HG03469 (cell line): ENCODE measurements around the gene TARS2.

Experiments used
- ATAC-seq: cut with Tn5 transposase; IDR thresholded peaks from one replicate; pipeline ENCODE4 v1.9.1; 2021; ENCODE audit warnings: mild to moderate bottlenecking, moderate library complexity, moderate number of reproducible peaks; ENCODE audit not compliant: unreplicated experiment

The TARS2 gene

DNA sequence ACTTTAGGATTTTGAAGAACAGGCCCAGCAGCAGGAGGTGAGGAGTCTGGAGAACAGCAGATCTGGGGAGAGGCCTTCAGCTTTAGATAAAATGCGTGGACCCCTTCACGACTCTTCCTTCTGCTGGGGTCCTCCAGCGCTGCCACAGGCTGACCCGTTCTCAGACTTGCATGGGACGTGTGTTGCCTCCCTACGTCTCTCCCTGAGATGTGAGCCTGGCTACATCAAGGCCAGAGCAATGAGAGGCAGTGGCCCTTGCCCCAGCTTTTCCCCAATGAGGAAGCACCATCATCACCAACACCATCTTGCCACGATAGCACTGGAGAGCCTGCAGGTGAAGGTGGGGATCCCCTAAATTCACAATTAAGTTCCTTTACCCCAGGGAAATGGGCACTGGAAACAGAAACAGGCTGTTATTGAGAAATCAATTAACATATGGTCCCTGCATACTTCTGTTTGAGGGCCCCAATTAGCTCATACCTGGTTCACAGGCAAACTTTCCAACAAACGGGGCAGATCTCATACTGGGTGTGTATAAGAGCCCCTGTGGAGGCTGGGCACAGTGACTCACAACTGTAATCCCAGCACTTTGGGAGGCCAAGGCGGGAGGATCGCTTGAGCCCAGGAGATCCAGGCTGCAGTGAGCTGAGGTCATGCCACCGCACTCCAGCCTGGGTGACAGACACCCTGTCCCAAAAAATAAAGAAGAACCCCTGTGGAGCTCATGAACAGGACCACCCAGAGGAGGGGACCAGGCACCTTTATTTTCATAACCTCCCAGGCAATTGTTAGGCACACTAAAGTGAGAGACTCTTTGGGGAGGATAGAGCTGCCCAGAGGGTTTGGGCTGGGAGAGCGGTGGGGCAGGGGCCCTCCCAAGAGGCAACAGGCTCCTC lies 49.9 kb downstream of the TARS2 start:
- ATAC-seq, result no peak

DNA sequence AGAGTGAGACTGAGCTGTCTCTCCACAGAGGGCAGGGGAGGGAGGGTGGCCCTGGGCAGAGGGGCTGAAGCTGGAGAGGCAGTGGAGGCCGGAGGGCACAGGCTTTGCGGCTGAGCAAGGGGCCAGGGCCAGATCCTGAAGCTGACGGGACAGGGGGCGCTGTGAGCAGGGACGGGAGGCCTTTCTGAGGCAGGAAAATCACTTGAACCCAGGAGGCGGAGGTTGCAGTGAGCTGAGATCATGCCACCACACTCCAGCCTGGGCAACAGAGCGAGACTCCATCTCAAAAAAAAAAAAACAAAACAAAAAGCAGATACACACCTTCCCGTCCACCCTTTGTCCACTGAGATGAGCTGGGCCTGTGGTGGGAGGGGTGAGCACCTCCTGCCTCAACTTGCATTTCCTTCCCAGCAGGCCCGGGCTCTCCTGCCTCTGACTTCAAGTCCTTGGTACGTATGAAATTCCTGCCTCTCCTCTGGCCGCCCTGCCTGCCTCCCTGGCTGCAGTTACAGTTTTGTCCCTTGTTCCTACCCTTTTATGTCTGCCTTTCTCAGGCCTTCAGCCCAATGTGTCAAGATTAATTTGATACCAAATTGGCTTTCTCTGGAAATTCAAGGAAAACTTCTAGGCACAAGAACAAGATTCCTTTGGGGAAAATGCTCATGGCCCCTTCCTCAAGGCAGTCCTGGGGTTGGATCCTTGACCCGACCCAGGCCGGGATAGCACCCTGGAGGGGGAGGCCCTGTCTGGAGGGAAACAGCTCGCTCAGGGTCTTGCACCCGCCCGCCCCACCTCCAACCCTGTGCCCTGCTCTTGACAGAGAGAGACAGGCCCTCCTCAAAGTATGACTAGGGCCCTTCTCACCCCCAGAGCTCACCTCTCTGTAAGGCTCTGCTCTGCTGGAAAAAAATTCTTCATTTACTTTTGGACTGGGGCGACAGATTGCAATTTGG lies 50.8 kb downstream of the TARS2 start:
- ATAC-seq, result no peak

DNA sequence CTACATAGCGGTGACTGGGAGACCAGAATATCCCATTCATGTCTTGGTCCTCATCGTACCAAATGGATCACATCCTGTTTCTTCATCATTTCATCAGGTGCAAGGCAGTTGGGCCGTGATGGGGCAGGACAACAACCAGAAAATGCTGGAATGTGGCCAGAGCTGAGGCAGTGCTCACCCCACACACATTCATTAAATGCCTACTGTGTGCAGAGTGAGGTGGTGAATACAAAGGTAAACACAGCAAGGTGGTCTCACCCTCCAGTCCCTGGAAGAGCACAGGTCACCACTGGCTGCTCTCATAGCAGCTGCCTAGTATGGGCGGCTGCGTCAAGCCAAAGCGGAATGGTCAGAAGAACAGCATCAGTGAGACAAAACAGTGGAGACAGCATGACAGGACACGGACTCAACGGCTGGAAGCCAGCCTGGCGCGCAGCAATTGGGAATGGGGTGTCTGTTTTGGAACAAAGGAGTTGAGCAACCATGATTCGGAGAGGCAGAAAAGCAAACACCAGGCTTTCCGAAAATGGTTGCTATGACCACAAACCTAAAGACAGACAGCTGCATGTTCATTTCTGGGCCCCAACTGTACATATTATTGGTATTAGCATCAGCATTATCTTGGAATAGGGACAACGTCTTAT lies 56.4 kb downstream of the TARS2 start:
- ATAC-seq, result no peak

DNA sequence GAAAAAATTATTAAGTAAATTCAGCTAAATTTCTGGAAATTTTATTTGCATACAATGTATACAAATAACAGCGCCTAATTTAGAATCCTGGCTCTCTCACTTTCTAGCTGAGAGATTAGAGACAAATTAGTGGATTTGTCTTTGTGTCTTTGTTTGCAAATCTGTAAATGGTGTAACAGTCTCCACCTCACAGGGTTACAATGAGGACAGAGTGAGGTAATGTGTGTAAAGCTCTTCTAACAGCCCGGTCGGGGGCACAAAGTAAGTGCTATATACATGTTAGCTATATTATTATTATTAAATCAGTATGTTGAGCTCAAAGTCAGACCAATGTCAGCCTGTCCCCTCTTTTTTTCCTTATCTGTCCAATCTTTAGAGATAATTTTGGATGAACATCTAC lies 57.0 kb downstream of the TARS2 start:
- ATAC-seq, result no peak

DNA sequence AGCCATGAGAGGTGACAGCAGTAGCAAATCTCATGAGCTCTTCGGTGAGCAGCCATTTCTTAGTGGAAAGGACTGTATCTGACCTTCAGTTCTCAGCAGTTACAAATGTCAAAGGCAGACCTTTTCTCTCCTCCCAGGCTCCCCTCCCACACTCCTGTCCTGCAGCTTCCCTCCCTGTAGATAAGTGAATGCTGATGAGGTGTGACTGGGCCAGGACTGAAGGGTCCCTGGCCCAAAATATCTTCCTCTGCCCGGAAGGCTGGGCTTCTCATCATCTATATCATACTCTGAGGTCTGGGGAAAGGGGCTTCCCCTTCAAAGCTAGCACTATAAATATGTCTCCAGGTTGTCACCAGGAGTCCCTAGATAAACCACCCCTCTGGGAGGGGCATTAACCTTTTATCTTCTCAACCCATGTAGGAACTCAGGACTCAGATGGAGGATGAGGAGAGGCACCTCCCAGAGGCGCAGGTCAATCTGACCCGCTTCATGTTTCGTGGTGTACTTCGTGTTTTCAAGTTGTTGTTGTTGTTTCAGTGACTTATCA lies 58.3 kb downstream of the TARS2 start:
- no peak for ATAC-seq

DNA sequence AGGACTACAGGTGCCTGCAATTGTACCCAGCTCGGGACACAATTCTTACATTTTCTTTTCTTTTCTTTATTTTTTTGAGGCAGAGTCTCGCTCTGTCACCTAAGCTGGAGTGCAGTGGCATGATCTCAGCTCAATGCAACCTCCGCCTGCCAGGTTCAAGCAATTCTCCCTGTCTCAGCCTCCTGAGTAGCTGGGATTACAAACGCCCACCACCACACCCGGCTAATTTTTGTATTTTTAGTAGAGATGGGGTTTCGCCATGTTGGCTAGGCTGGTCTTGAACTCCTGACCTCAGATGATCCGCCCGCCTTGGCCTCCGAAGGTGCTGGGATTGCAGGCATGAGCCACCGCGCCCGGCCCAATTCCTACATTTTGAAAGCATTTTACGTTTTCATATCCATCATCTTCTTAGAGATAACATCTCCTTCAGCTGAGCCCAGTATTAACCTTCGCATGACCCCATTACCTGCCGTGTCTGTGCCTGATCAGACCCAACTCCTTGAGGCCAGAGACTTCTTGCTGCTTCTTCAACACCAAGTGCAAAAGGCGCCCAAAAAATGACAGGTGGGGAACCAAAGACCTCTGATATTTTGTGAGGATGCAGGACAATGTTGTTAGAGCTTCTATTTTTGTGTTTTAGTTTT lies 59.2 kb downstream of the TARS2 start:
- ATAC-seq, result no peak

DNA sequence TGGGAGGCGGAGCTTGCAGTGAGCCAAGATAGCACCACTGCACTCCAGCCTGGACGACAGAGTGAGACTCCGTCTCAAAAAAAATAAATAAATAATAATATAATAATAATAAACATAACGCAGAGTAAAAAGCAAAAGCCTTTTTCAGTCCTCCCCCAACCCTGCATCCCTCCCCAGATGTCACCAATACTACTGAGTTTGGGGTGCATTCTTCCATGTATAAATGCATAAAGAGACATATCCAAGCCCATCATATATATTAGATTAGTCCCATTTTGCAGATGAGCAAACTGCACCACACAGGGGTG lies 61.1 kb downstream of the TARS2 start:
- ATAC-seq, result no peak

DNA sequence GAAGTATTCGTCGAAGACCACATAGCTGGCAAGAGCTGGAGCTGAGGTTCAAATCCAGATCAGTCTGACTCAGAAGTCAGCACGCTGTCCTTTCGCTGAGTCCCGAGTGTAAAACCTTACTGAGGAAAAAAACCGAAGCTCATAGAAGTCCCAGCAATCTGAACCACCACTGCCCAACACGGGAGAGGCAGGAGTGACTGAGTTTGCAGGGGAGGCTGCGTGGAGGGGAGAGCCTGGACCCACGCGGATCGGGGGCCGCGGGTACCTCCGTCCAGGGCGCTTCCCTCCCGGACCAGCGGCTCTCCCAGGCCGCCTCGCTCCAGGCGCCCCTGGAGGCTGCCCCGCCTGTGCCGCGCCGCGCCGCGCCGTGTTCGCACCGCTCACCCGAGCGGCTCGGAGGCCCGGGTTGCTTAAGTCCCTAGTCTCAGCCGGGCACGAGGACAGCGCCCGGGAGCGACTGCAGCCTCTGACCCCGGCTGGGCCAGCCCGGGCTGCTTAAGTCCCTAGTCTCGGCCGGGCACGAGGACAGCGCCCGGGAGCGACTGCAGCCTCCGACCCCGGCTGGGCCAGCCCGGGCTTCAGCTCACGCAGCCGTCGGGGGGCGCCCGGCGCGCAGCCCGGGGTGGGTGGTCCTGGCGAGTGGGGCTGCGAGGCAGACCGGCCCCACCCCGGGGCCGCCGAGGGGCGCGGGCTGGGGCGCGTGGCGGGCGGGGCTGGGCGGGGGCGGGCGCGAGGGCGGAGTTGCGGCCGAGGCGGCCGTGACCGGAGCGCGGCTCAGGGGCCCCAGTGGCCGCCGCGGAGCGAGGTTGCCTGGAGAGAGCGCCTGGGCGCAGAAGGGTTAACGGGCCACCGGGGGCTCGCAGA lies 61.6 kb downstream of the TARS2 start, which contains the start of gene ADAMTSL4:
TSS of gene ADAMTSL4 (plus strand) at position 777 of the 864 bp plus-strand sequence. CDS start 2,881 bp downstream, outside the sequence.
- ATAC-seq, result no peak

DNA sequence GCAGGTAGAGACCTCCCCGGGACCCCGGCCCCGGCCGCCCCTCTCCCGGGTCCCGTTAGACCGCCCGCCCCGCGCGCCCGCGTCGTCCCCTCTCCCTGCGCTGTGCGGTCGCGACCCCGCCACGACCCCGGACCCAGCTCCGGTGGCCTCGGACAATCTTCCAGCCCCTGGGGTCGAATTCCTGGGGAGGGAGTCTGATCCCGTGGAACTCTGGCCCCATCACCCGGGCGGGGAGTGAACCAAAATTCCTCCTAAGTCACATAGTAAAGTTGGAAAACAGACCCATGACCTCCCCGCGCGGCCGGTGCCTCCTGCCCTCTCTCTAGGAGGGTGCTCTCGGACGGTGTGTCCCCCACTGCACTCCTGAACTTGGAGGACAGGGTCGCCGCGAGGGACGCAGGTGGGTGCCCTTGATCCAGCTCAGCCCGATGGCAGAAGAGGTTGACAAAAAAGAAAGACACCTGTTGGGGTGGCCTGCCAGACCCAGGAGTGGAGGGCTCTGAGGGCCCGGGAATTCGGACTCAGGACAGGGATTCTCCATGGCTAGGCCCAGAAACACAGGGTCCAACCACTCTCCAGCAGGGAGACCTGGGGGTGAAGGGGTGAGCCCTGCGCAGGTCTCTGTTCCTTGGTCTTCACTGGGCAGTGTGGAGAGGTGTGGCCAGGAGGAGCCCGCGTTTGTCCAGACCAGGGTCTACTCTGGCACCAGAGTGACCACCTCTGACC lies 62.4 kb downstream of the TARS2 start:
- ATAC-seq, result no peak

DNA sequence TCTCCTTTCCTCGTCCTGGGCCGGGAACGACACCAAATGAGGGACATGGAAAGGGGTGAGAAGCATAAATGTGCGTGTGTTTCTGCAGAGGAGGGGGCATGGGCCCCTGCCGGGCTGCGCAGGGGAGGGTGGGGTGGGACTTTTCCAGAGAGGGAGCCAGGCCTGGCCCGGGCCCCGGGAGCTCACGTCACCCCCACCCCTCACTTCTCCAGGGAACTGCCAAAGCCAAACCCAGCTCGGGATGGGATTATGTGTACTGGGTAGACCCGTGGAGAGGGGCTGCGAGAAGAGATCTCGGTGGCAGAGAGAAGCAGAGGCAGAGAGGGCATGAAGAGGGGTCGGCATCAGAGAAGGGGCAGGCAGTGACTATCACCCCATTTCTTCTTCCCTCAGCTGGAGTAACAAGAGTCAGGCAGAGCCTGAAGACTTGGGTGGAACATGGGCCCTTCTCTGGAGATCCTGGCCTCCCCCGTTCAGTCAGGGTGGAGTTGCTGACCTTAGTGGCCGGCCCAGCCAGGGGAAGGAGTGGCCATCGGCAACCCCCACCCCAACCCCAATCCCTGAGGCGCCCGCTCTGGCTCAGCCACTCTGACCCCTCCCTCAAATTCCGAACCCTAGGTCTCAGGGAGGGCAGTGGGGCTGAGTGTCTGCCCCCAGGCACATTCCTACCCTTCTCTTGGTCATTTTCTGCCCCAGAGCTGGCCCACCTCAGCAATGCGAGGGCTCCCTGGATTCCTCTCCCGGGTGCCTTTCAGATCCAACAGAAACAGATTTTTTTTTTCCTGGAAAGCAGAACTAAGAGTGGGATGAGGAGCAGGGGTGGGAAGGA lies 63.2 kb downstream of the TARS2 start:
- ATAC-seq, result no peak

DNA sequence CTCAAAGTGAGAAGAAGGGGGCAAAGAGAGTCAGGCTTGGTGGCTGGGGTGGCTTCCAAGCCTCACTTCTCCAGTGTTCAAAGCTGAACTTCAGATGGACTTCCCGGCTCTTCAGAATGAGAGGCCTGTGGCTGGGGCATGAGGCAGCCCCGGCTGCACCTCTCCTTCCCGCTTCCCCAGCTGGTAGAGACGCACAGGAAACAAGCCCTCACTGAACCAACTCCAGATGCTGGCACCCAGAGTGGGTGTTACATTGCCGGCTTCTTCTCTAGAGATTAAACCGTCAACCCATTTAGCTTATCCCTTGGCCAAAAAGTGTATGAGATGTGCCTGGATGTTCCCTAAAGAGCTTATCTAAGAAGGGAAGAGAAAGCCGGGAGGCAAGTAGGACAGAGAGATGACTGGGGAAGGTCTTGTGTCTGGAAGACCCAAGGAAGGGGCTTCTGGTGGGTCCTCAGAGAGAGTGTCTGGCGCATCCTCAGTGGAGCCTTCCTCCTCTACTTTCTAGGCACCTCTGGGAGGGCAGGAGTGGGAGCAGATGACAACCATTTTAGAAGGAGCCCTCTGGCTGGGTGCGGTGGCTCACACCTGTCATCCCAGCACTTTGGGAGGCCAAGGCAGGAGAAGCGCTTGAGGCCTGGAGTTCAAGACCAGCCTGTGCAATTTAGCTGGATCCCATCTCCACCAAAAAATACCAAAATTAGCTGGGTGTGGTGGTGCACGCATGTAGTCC lies 64.0 kb downstream of the TARS2 start:
- ATAC-seq, result no peak

DNA sequence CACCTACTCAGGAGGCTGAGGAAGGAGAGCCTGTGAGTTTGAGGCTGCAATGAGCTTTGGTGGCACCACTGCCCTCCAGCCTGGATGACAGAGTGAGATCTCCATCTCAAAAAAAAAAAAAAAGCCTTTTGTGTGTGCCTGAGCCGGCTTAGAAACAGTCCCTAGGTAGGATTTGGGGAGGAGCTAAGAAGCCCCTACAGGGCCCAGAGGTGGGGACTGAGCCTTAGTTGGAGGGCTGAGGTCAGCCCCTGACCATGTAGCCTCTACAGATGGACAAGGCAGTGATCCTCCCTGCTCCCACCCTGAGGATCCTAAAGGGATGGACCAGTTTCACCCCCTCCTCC lies 64.5 kb downstream of the TARS2 start:
- ATAC-seq, result no peak

DNA sequence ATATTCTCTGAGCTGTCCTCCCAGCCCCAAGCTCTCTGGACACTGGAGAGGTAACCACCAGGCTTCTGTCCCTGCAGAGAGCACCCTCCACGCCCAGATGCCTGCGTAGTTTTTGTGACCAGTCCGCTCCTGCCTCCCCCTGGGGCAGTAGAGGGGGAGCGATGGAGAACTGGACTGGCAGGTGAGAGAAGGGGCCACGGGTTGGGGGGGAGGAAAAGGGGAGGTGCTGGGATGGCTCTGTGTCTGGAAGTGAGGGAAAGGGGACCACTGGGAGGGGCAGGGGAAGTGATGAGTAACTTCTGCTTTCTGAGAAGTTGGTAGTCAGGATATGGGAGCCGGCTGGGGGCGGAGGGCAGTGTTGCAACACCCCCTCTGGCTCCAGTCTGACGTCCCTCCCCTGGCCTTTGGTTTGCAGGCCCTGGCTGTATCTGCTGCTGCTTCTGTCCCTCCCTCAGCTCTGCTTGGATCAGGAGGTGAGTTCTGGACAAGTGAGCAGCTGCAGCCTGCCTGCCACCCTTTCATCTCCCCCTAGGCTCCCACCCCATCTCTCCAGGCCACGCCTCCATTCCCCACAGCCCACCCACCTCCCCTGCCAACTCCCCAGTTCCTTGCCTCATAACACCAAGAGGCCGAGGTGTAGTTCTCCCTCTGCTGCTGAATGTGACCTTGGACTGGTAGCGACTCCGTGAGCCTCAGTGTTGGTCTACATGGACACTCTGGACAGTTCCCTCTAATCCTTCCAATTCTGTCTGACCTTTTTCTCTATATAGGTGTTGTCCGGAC lies 65.1 kb downstream of the TARS2 start:
- no peak for ATAC-seq

DNA sequence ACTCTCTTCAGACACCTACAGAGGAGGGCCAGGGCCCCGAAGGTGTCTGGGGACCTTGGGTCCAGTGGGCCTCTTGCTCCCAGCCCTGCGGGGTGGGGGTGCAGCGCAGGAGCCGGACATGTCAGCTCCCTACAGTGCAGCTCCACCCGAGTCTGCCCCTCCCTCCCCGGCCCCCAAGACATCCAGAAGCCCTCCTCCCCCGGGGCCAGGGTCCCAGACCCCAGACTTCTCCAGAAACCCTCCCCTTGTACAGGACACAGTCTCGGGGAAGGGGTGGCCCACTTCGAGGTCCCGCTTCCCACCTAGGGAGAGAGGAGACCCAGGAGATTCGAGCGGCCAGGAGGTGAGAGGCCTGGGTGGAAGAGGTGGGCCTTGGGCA lies 65.7 kb downstream of the TARS2 start:
- ATAC-seq, result no peak

DNA sequence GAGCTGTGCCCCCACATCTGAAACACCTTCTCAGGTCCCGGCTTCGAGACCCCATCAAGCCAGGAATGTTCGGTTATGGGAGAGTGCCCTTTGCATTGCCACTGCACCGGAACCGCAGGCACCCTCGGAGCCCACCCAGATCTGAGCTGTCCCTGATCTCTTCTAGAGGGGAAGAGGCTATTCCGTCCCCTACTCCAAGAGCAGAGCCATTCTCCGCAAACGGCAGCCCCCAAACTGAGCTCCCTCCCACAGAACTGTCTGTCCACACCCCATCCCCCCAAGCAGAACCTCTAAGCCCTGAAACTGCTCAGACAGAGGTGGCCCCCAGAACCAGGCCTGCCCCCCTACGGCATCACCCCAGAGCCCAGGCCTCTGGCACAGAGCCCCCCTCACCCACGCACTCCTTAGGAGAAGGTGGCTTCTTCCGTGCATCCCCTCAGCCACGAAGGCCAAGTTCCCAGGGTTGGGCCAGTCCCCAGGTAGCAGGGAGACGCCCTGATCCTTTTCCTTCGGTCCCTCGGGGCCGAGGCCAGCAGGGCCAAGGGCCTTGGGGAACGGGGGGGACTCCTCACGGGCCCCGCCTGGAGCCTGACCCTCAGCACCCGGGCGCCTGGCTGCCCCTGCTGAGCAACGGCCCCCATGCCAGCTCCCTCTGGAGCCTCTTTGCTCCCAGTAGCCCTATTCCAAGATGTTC lies 66.3 kb downstream of the TARS2 start:
- ATAC-seq, result no peak

DNA sequence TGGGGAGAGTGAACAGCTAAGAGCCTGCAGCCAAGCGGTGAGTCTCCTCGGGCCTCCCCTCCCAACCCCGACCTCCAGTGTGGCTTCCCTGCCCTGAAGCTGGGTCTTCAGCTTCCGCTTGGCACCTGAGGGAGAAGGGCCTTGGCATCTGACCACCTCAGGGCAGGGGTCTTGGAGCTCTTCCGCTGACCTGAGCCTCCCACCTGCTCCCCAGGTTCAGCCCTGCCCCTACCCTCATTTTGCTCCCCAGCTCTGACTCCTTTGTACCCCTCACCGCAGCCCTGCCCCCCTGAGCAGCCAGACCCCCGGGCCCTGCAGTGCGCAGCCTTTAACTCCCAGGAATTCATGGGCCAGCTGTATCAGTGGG lies 66.8 kb downstream of the TARS2 start:
- no peak for ATAC-seq
